Measurements from ENCODE around the gene MLXIP.
"Not testable (repeated sequence)": the region's sequence is repeated elsewhere in the genome, so short reads cannot be mapped to it uniquely, and the experiment has no call there.

Gene MLXIP

GRCh38 chr12:122096014-122096413 lies 17.5 kb downstream of the MLXIP start:
- no peak for DNase-seq

GRCh38 chr12:122096591-122097149 lies 18.1 kb downstream of the MLXIP start:
- DNase-seq: no peak

GRCh38 chr12:122097584-122097926 lies 19.0 kb downstream of the MLXIP start:
- DNase-seq: no peak

- no peak for DNase-seq
These were observed 19.6 kb downstream of the MLXIP start for GRCh38 chr12:122097927-122098756.

GRCh38 chr12:122099280-122099749 lies 20.8 kb downstream of the MLXIP start:
- DNase-seq: no peak

- DNase-seq: peak in 1 of 5 donors; percentile 18
These were observed 21.3 kb downstream of the MLXIP start for GRCh38 chr12:122099856-122100255.

- DNase-seq: no peak
These were observed 22.0 kb downstream of the MLXIP start for GRCh38 chr12:122100568-122100967.

- DNase-seq: no peak
These were observed 23.8 kb downstream of the MLXIP start for GRCh38 chr12:122102331-122102730.

GRCh38 chr12:122104844-122105243 lies 26.3 kb downstream of the MLXIP start:
- no peak for DNase-seq

GRCh38 chr12:122105496-122105895 lies 26.9 kb downstream of the MLXIP start:
- DNase-seq: not testable (repeated sequence)

GRCh38 chr12:122106843-122107242 lies 28.3 kb downstream of the MLXIP start:
- DNase-seq: no peak

- DNase-seq: no peak
These were observed 28.7 kb downstream of the MLXIP start for GRCh38 chr12:122107261-122107660.

- no peak for DNase-seq
These were observed 32.6 kb downstream of the MLXIP start for GRCh38 chr12:122111089-122111641.

- DNase-seq: no peak
These were observed 38.4 kb downstream of the MLXIP start for GRCh38 chr12:122116707-122117535.

GRCh38 chr12:122117979-122118378 lies 39.4 kb downstream of the MLXIP start:
- no peak for DNase-seq

GRCh38 chr12:122121341-122121740 lies 42.8 kb downstream of the MLXIP start:
- DNase-seq: not testable (repeated sequence)

- no peak for DNase-seq
These were observed 43.2 kb downstream of the MLXIP start for GRCh38 chr12:122121745-122122144.

- peak; percentile 30 to 68 (median 51) for DNase-seq
These were observed 44.6 kb downstream of the MLXIP start for GRCh38 chr12:122123051-122123760.

- DNase-seq: no peak
These were observed 45.2 kb downstream of the MLXIP start for GRCh38 chr12:122123761-122124145.

- DNase-seq: no peak
These were observed 45.8 kb downstream of the MLXIP start for GRCh38 chr12:122124370-122124769.

GRCh38 chr12:122125452-122126341 lies 47.1 kb downstream of the MLXIP start:
- no peak for DNase-seq

- DNase-seq: no peak
These were observed 47.7 kb downstream of the MLXIP start for GRCh38 chr12:122126342-122126635.
